Nephron (organoid): ENCODE results near the gene PSMD12.

Experiments used
- H3K27ac Mint-ChIP-seq, 3 experiments: 2 replicates each; pipeline ENCODE4 v1.8.0; 2020; ENCODE audit warnings: mixed read lengths in 3 of 3, mild to moderate bottlenecking in 2 of 3, moderate library complexity in 1 of 3
- H3K27me3 Mint-ChIP-seq: 2 replicates; pipeline ENCODE4 v1.8.0; 2021; ENCODE audit warnings: low read depth, mild to moderate bottlenecking, moderate library complexity, mixed read lengths
- H3K36me3 Mint-ChIP-seq: 2 replicates; pipeline ENCODE4 v1.8.0; 2020; ENCODE audit warnings: low read depth, mixed read lengths
- H3K4me1 Mint-ChIP-seq: 2 replicates; pipeline ENCODE4 v1.8.0; 2020; ENCODE audit warnings: mixed read lengths
- H3K4me3 Mint-ChIP-seq, 3 experiments: 2 replicates each; pipeline ENCODE4 v1.8.0; 2020; ENCODE audit warnings: mild to moderate bottlenecking in 3 of 3, mixed read lengths in 3 of 3, moderate library complexity in 2 of 3
- H3K9me3 Mint-ChIP-seq: 2 replicates; pipeline ENCODE4 v1.8.0; 2020; ENCODE audit warnings: mixed read lengths
- CTCF ChIP-seq, 3 experiments: fragments of 200-600 bp; sonication (generic); IDR thresholded peaks; one replicate each; pipeline ENCODE4 v1.5.0; 2021; ENCODE audit warnings: antibody characterized with exemption in 3 of 3; ENCODE audit not compliant: unreplicated experiment in 3 of 3

The PSMD12 gene

GRCh38 chr17:67293251-67294203 lies 72.8 kb downstream of the PSMD12 start:
- TF ChIP-seq CTCF (IDR thresholded peaks at IDR 0.05; ENCODE audit: unreplicated experiment in 3 of 3) = peak; percentile 74 to 82 (median 74)
- Mint-ChIP-seq H3K4me1 (peaks cover 26% of the 10 kb centered on the region), H3K27ac (peak overlapping the region in 2 of 3 experiments; percentile 59 to 63), H3K9me3 (no peaks in the 10 kb centered on the region), H3K27me3 (peaks cover 16% of the 10 kb centered on the region), H3K4me3 (no peak overlapping the region), H3K36me3 (no peaks in the 10 kb centered on the region)

GRCh38 chr17:67290711-67291291 lies 75.6 kb downstream of the PSMD12 start:
- peaks cover 26% of the 10 kb centered on the region for H3K4me1 Mint-ChIP-seq
- H3K4me3 Mint-ChIP-seq = peak overlapping the region in 1 of 3 experiments; percentile 50
- H3K27ac Mint-ChIP-seq = peak overlapping the region; percentile 14 to 92 (median 77)
- H3K27me3 Mint-ChIP-seq = peaks cover 17% of the 10 kb centered on the region
- no peaks in the 10 kb centered on the region for H3K9me3 Mint-ChIP-seq
- TF ChIP-seq CTCF (IDR thresholded peaks at IDR 0.05; ENCODE audit: unreplicated experiment in 3 of 3) = no peak
- H3K36me3 Mint-ChIP-seq = no peaks in the 10 kb centered on the region

GRCh38 chr17:67290244-67290643 lies 76.1 kb downstream of the PSMD12 start:
- Mint-ChIP-seq H3K36me3 (no peaks in the 10 kb centered on the region), H3K27ac (peak overlapping the region in 2 of 3 experiments; percentile 77 to 92), H3K9me3 (no peaks in the 10 kb centered on the region), H3K4me3 (peak overlapping the region in 1 of 3 experiments; percentile 50), H3K27me3 (peaks cover 17% of the 10 kb centered on the region), H3K4me1 (peaks cover 26% of the 10 kb centered on the region)
- TF ChIP-seq CTCF (IDR thresholded peaks at IDR 0.05; ENCODE audit: unreplicated experiment in 3 of 3) = no peak

- peaks cover 26% of the 10 kb centered on the region for H3K4me1 Mint-ChIP-seq
- peak overlapping the region; percentile 71 to 96 (median 77) for H3K27ac Mint-ChIP-seq
- H3K9me3 Mint-ChIP-seq = no peaks in the 10 kb centered on the region
- H3K4me3 Mint-ChIP-seq = peak overlapping the region in 2 of 3 experiments; percentile 7 to 43
- H3K36me3 Mint-ChIP-seq = no peaks in the 10 kb centered on the region
- no peak for TF ChIP-seq CTCF (IDR thresholded peaks at IDR 0.05; ENCODE audit: unreplicated experiment in 3 of 3)
- H3K27me3 Mint-ChIP-seq = peaks cover 17% of the 10 kb centered on the region
Measured at GRCh38 chr17:67289181-67289876, 77.0 kb downstream of the PSMD12 start.
